SH-SY5Y (cell line): ENCODE measurements around the gene BMPR1A.

Source experiments
- GATA2 ChIP-seq: IDR thresholded peaks from 2 replicates; pipeline ENCODE4 v1.6.1; 2011; ENCODE audit warnings: mild to moderate bottlenecking, low read depth, low read length
- GATA3 ChIP-seq: IDR thresholded peaks from 2 replicates; pipeline ENCODE4 v1.6.1; 2011; ENCODE audit warnings: low read depth, mild to moderate bottlenecking, low read length, moderate library complexity

BMPR1A gene

DNA sequence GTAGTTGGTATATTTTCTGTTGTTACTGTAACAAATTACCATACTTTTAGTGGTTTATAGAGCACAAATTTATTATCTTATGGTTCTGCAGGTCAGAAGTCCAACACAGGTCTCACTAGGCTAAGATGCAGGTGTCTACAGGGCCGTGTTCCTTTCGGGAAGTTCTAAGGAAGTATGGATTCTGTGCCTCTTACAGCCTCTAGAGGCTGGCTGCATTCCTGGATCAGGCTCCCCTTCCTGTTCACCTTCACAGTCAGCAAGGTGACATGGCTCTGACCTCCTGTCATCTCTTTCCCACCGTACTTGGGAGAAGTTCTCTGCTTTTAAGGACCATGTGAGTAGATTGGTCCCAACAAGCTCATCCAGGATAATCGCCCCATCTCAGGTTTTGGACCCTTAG, 37.3 kb downstream of the BMPR1A start:
- TF ChIP-seq GATA3 (no peak), GATA2 (no peak)

DNA sequence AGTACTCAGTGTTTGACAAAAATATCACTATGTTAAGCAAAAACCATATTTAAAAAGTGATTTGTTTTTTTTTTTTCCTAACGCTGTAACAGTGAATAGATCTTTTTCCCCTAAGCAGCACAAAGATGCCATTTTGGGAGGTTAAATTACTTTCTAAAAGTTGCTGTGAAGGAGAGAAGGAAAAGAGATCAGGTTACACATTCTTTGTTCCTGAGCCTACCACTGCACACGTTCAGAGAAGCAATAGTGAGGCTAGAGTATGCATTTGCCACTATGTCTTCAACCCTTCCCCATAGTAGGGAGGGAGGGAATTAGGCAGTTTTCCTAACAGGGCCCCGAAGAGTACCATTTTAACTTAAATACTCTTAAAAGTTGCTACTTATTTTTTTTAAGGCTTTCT, 38.9 kb downstream of the BMPR1A start:
- TF ChIP-seq GATA3: no peak
- TF ChIP-seq GATA2: no peak

DNA sequence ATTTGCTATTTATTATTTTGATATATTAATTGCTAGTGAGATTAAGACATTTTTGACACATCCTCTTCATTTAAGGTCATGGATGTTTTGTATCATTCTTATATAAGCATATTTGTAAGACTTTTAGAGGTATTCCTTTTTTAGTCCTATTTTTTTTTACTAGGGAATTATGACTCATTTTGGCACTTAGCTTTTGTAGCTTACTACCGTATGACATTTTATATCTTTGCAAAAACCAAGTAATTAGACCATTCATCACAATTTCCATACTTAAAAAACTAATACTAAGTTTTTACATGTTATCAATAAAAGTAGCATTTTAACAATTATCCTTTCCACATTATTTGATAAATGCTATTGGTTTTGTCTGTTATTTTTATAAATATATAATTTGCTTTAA, 41.6 kb downstream of the BMPR1A start:
- TF ChIP-seq GATA3: no peak
- TF ChIP-seq GATA2: no peak

- TF ChIP-seq GATA3: no peak
- TF ChIP-seq GATA2: no peak
Measured at GRCh38 chr10:86798611-86799010, 42.2 kb downstream of the BMPR1A start.

GRCh38 chr10:86799188-86799845, 42.9 kb downstream of the BMPR1A start:
- TF ChIP-seq GATA2: no peak
- TF ChIP-seq GATA3: no peak

- TF ChIP-seq GATA2: no peak
- no peak for TF ChIP-seq GATA3
Measured at GRCh38 chr10:86801995-86802394, 45.6 kb downstream of the BMPR1A start.

DNA sequence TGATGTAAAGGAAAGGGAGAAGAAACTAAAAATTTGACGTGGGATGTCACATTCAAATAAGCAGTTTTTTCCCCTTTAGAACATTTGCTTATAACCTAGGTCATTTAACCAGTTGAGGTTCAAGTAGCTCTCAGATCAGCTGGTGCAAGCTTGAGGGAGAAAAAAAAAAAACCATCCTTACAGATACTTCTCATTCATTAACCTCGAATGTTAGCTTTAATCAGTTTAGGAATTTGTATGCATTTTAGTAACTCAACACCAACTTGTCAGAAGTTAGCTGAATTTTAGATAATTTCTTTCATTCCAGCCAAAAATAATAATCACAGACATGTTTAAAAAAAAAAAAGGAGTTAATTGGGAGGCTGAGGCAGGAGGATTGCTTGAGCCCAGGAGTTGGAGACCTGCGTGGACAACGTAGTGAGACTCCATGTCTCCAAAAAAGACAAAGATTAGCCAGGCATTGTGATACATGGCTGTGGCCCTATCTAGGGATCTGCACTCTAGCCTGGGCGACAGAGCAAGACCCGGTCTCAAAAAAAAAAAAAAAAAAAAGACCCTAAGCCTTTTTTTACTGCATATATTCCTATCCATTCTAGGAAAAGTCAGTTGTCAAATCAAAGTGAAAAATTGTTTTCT, 46.2 kb downstream of the BMPR1A start:
- TF ChIP-seq GATA2 (no peak), GATA3 (no peak)

DNA sequence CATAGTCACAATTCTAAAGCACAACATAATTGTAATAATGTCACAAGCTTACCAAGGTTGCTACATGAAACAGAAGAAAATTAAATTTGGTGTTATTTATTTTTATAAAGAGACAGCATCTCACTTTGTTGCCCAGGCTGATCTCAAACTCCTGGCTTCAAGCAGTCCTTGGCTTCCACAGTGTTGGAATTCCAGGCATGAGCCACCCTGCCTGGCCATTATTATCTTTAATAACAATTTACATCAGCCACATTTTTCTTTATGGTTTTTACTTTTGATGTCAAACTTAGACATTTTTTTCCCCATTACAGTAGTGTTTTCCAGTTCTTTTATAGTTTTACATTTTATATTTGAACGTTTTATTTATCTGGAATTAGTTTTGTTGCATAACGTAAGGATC, 46.7 kb downstream of the BMPR1A start:
- TF ChIP-seq GATA3 (no peak), GATA2 (no peak)

DNA sequence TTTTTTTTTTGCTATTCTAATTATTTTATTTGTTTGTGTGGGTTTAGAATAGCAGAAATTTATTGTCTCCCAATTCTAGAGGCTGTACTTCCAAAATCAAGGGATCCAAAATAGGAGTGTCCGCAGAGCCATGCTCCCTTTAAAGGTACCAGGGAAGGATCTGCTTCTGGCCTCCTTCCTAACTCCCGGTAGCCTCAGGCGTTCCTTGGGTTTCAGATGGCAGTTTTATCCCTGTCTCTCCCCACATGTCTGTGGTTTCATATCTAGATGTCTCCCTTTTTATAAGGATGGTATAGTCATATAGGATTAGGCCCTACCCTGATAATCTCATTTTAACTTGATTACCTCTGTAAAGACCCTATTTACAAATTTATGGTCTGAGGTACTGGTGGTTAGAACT, 48.4 kb downstream of the BMPR1A start:
- TF ChIP-seq GATA3 (no peak), GATA2 (no peak)

GRCh38 chr10:86813101-86813500, 56.7 kb downstream of the BMPR1A start:
- TF ChIP-seq GATA2 (no peak), GATA3 (no peak)

DNA sequence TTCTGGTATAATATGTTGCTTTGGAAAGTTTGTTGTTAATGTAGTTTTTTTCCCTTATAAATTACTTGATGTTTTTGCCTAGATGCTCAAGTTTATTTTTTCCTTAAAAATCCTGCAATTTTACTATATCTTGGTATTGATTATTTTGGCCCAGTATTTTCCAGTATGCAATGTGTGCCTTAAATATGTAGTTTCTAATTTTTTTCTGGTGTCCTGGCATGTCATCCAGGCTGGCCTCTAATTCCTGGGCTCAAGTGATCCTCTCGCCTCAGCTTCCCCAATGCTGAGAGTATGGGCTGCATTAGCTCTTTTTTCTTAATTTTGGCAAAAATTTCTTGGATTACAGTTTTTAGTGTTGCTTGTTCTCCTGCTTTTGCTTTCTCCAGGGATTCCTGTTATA, 57.6 kb downstream of the BMPR1A start:
- TF ChIP-seq GATA2: no peak
- no peak for TF ChIP-seq GATA3

- TF ChIP-seq GATA2: no peak
- TF ChIP-seq GATA3: no peak
Measured at GRCh38 chr10:86815035-86815617, 58.7 kb downstream of the BMPR1A start.

GRCh38 chr10:86815640-86816039, 59.2 kb downstream of the BMPR1A start:
- no peak for TF ChIP-seq GATA2
- no peak for TF ChIP-seq GATA3

DNA sequence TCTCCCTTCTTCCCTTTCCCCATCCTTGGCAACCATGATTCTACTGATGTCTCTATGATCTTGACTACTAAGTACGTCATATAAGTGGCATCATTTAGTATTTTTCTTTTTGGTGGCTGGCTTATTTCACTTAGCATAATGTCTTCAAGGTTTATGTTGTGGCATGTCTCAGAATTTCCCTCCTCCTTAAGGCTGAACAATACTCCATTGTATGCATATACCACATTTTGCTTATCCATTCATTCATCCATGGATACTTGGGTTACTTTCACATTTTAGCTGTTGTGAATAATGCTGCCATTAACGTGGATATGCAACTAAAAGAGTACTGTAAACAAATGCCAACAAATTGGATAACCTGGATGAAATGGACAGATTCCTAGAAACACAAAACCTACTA, 60.8 kb downstream of the BMPR1A start:
- no peak for TF ChIP-seq GATA2
- no peak for TF ChIP-seq GATA3

GRCh38 chr10:86819567-86819966, 63.1 kb downstream of the BMPR1A start:
- TF ChIP-seq GATA3 (no peak), GATA2 (no peak)

DNA sequence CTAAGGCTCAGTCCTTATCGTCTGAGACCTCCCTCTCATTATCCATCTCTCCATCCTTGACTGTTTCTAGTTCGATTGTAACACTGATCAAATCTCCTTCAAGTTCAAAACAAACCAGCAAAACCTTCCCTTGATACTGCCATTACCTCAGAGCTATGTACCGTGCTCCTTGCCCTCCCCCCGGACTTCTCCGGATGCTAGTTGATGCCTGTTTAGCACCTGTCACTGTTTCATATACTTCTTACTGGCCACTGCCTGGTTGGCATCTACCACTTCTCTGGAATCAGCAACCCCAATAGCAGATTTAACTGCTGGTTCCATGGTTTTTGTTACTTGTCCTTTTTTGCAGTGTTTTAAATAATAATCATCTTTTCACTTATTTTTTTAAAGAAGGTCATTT, 64.1 kb downstream of the BMPR1A start:
- TF ChIP-seq GATA3 (no peak), GATA2 (no peak)

DNA sequence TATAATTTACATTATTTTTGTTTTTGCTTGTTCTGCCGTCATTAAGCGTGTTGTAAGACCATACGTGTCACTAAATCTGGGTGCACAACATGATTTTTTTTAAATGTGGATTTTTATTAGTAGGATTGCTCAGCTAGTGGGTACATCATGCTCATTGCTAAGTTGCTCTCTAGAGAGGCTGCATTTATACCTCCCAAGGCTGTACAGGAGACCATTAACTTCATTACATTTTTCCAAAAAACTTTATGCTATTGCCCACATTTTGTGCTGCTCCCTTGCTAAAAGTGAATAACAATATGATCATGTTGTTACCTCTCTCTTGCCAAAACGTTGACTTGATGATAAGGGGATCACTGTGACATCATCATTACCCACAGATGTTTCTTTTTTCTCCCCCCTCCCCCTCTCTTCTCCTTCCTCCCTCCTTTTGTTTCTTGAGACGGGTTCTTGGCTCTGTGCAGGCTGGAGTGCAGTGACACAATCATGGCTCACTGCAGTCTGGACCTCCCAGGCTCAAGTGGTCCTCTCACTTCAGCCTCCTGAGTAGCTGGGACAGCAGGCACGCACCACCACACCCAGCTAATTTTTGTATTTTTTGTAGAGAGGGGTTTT, 65.1 kb downstream of the BMPR1A start:
- TF ChIP-seq GATA3: no peak
- no peak for TF ChIP-seq GATA2
